SK-N-SH treated with all-trans-retinoic acid at 6 μM for 48 hours (cell line): Measurements from ENCODE around the gene SPATA25.

Source experiments
- ATAC-seq: fragments of 200-7000 bp; cut with Tn5 transposase; 3 replicates; pipeline ENCODE4 v1.9.1; 2020; ENCODE audit warnings: mild to moderate bottlenecking, moderate library complexity
- ARNTL ChIP-seq: fragments of 450-650 bp; formaldehyde crosslinking; IDR thresholded peaks from 2 replicates; pipeline ENCODE4 v1.5.0; 2020; ENCODE audit warnings: low read depth, mild to moderate bottlenecking, moderate library complexity, borderline replicate concordance
- BACH2 ChIP-seq: fragments of 250-450 bp; sonication (Bioruptor Pico); IDR thresholded peaks from 2 replicates; pipeline ENCODE4 v1.9.0; 2021; ENCODE audit warnings: mild to moderate bottlenecking, borderline replicate concordance
- CREB5 ChIP-seq: fragments of 250-450 bp; sonication (Bioruptor Pico); IDR thresholded peaks from 2 replicates; pipeline ENCODE4 v1.5.1; 2020; ENCODE audit warnings: low read depth, mild to moderate bottlenecking, moderate library complexity
- ESRRG ChIP-seq: fragments of 250-450 bp; sonication (Bioruptor Pico); IDR thresholded peaks from 2 replicates; pipeline ENCODE4 v1.6.1; 2021; ENCODE audit warnings: mild to moderate bottlenecking
- ISL1 ChIP-seq: fragments of 250-450 bp; sonication (Bioruptor Pico); IDR thresholded peaks from 2 replicates; pipeline ENCODE4 v2.1.2; 2022; ENCODE audit warnings: mild to moderate bottlenecking, moderate library complexity
- PATZ1 ChIP-seq: fragments of 250-450 bp; sonication (Bioruptor Pico); IDR thresholded peaks from 2 replicates; pipeline ENCODE4 v1.8.0; 2020; ENCODE audit warnings: mild to moderate bottlenecking, moderate library complexity, borderline replicate concordance
- POU6F1 ChIP-seq: fragments of 250-450 bp; sonication (Bioruptor Pico); IDR thresholded peaks from 2 replicates; pipeline ENCODE4 v1.8.0; 2021; ENCODE audit warnings: low read depth, mild to moderate bottlenecking, moderate library complexity, borderline replicate concordance
- RARB ChIP-seq: fragments of 250-450 bp; sonication (Bioruptor Pico); IDR thresholded peaks from 2 replicates; pipeline ENCODE4 v1.8.0; 2021; ENCODE audit warnings: mild to moderate bottlenecking, moderate library complexity
- SNAI2 ChIP-seq: fragments of 250-450 bp; sonication (Bioruptor Pico); IDR thresholded peaks from 2 replicates; pipeline ENCODE4 v1.5.0; 2020; ENCODE audit warnings: mild to moderate bottlenecking, moderate library complexity
- TCF4 ChIP-seq: fragments of 250-450 bp; sonication (Bioruptor Pico); IDR thresholded peaks from 2 replicates; pipeline ENCODE4 v1.8.0; 2021; ENCODE audit warnings: mild to moderate bottlenecking, moderate library complexity, borderline replicate concordance
- TOX ChIP-seq: fragments of 250-450 bp; sonication (Bioruptor Pico); IDR thresholded peaks from 2 replicates; pipeline ENCODE4 v1.8.0; 2021; ENCODE audit warnings: mild to moderate bottlenecking, moderate library complexity, borderline replicate concordance
- TSHZ2 ChIP-seq: fragments of 250-450 bp; sonication (Bioruptor Pico); IDR thresholded peaks from 2 replicates; pipeline ENCODE4 v1.5.0; 2020; ENCODE audit warnings: mild to moderate bottlenecking, moderate library complexity
- ZNF70 ChIP-seq: fragments of 450-650 bp; formaldehyde crosslinking; IDR thresholded peaks from 2 replicates; pipeline ENCODE4 v1.5.0; 2020; ENCODE audit warnings: mild to moderate bottlenecking, moderate library complexity
- ZNF8 ChIP-seq: fragments of 450-650 bp; formaldehyde crosslinking; IDR thresholded peaks from 2 replicates; pipeline ENCODE4 v1.5.0; 2020; ENCODE audit warnings: mild to moderate bottlenecking, moderate library complexity

SPATA25 gene

GRCh38 chr20:45841407-45842129 lies 45.9 kb downstream of the SPATA25 start:
- ATAC-seq: no peak
- TF ChIP-seq PATZ1 (no peak), TSHZ2 (CRISPR knock-in tag) (no peak), BACH2 (CRISPR knock-in tag) (no peak), ISL1 (CRISPR knock-in tag) (no peak), TOX (no peak), ESRRG (CRISPR knock-in tag) (no peak), RARB (CRISPR knock-in tag) (no peak), ZNF8 (CRISPR knock-in tag) (no peak)

- ATAC-seq: no peak
These were observed 46.7 kb downstream of the SPATA25 start for GRCh38 chr20:45840700-45841198.

GRCh38 chr20:45836841-45837240 lies 50.6 kb downstream of the SPATA25 start:
- no peak for ATAC-seq
- TF ChIP-seq TCF4 (CRISPR knock-in tag) (peak; percentile 62; the same call in 1 of the 2 replicates), ISL1 (CRISPR knock-in tag) (no peak)
- TF ChIP-seq, all 23 proteins: peak for 1

More at GRCh38 chr20:45840700-45841198, 46.7 kb downstream of the SPATA25 start:
- TF ChIP-seq ZNF70 (CRISPR knock-in tag): no peak
- no peak for TF ChIP-seq TOX
- no peak for TF ChIP-seq CREB5
- no peak for TF ChIP-seq SNAI2
- no peak for TF ChIP-seq TCF4 (CRISPR knock-in tag)
- TF ChIP-seq POU6F1 (CRISPR knock-in tag): no peak
- no peak for TF ChIP-seq ARNTL
